ENCODE measurements around the gene PAK6. TPM values are rescaled to one million over a fixed set of nuclear protein-coding genes. Genes with fewer than 3 reads are reported as not detected.

PAK6 gene
- total RNA-seq, 1 donor from 2014 or later = 0.54 TPM

- Mint-ChIP-seq H3K36me3 (ENCODE audit: low read depth) (peaks cover 4% of the 10 kb centered on the region), H3K4me1 (peaks cover 4% of the 10 kb centered on the region), H3K27ac (no peak overlapping the region), H3K9me3 (no peaks in the 10 kb centered on the region), H3K27me3 (peaks cover 43% of the 10 kb centered on the region), H3K4me3 (no peak overlapping the region)
- intact Hi-C loops (cut with micrococcal nuclease) = loop anchor here (5.0 kb wide), 1 partner anchor 41 kb away; the partner anchor contains the start of gene INAFM2
- DNase-seq = no peak
These were observed 42.9 kb downstream of the PAK6 start for GRCh38 chr15:40281801-40282146.

GRCh38 chr15:40282147-40282868, 43.4 kb downstream of the PAK6 start:
- intact Hi-C loops (cut with micrococcal nuclease) = loop anchor here (5.0 kb wide), 1 partner anchor 40 kb away; the partner anchor contains the start of gene INAFM2
- H3K27me3 Mint-ChIP-seq = peaks cover 42% of the 10 kb centered on the region

GRCh38 chr15:40282869-40283614, 44.2 kb downstream of the PAK6 start, which contains the start of gene ANKRD63:
Gene ANKRD63, minus strand, starts transcription at chr15:40283064. Its CDS starts 478 bp downstream, at chr15:40282586.
- peaks cover 5% of the 10 kb centered on the region for H3K36me3 Mint-ChIP-seq (ENCODE audit: low read depth)
- intact Hi-C loops (cut with micrococcal nuclease) = loop anchor here (5.0 kb wide), 1 partner anchor 39 kb away; the partner anchor contains the start of gene INAFM2
- H3K4me1 Mint-ChIP-seq = peaks cover 2% of the 10 kb centered on the region
- peaks cover 38% of the 10 kb centered on the region for H3K27me3 Mint-ChIP-seq
- no peaks in the 10 kb centered on the region for H3K9me3 Mint-ChIP-seq
- DNase-seq = peak; percentile 84
- no peak within 1 kb of the TSS for H3K27ac Mint-ChIP-seq
- H3K4me3 Mint-ChIP-seq = peak within 1 kb of the TSS; percentile 77

More at GRCh38 chr15:40282147-40282868, 43.4 kb downstream of the PAK6 start:
- Mint-ChIP-seq H3K27ac (no peak overlapping the region), H3K9me3 (no peaks in the 10 kb centered on the region), H3K36me3 (ENCODE audit: low read depth) (peaks cover 4% of the 10 kb centered on the region), H3K4me3 (peak overlapping the region; percentile 77), H3K4me1 (peaks cover 4% of the 10 kb centered on the region)
- peak; percentile 87 for DNase-seq

GRCh38 chr15:40283615-40284300, 44.9 kb downstream of the PAK6 start:
- intact Hi-C loops (cut with micrococcal nuclease) = loop anchor here (5.0 kb wide), 1 partner anchor 39 kb away; the partner anchor contains the start of gene INAFM2
- no peak for DNase-seq
- H3K9me3 Mint-ChIP-seq = no peaks in the 10 kb centered on the region
- peak overlapping the region; percentile 35 for H3K4me3 Mint-ChIP-seq
- H3K4me1 Mint-ChIP-seq = peaks cover 2% of the 10 kb centered on the region
- H3K27me3 Mint-ChIP-seq = peaks cover 31% of the 10 kb centered on the region
- H3K27ac Mint-ChIP-seq = no peak overlapping the region
- H3K36me3 Mint-ChIP-seq (ENCODE audit: low read depth) = peaks cover 8% of the 10 kb centered on the region

- Mint-ChIP-seq H3K27ac (no peak overlapping the region), H3K4me1 (peaks cover 2% of the 10 kb centered on the region), H3K36me3 (ENCODE audit: low read depth) (peaks cover 13% of the 10 kb centered on the region), H3K4me3 (no peak overlapping the region), H3K9me3 (no peaks in the 10 kb centered on the region), H3K27me3 (peaks cover 22% of the 10 kb centered on the region)
- intact Hi-C loops (cut with micrococcal nuclease) = no loop called here
- DNase-seq = no peak
These were observed 46.3 kb downstream of the PAK6 start for GRCh38 chr15:40285151-40285550.

GRCh38 chr15:40285554-40286011, 46.7 kb downstream of the PAK6 start:
- Mint-ChIP-seq H3K36me3 (ENCODE audit: low read depth) (peaks cover 16% of the 10 kb centered on the region), H3K4me3 (no peak overlapping the region), H3K27ac (no peak overlapping the region), H3K27me3 (peaks cover 18% of the 10 kb centered on the region), H3K4me1 (peaks cover 2% of the 10 kb centered on the region), H3K9me3 (no peaks in the 10 kb centered on the region)
- intact Hi-C loops (cut with micrococcal nuclease) = no loop called here
- no peak for DNase-seq

- Mint-ChIP-seq H3K4me1 (peaks cover 1% of the 10 kb centered on the region), H3K27ac (no peak overlapping the region), H3K36me3 (ENCODE audit: low read depth) (peaks cover 17% of the 10 kb centered on the region), H3K9me3 (no peaks in the 10 kb centered on the region), H3K4me3 (no peak overlapping the region), H3K27me3 (peaks cover 13% of the 10 kb centered on the region)
- no peak for DNase-seq
- intact Hi-C loops (cut with micrococcal nuclease) = no loop called here
These were observed 47.2 kb downstream of the PAK6 start for GRCh38 chr15:40286061-40286532.

GRCh38 chr15:40286794-40287193, 47.9 kb downstream of the PAK6 start:
- no peak for DNase-seq
- no peaks in the 10 kb centered on the region for H3K4me1 Mint-ChIP-seq

GRCh38 chr15:40287505-40287904, 48.6 kb downstream of the PAK6 start:
- H3K27ac Mint-ChIP-seq = no peak overlapping the region
- H3K4me3 Mint-ChIP-seq = no peak overlapping the region
- intact Hi-C loops (cut with micrococcal nuclease) = no loop called here
- no peaks in the 10 kb centered on the region for H3K9me3 Mint-ChIP-seq
- peaks cover 17% of the 10 kb centered on the region for H3K36me3 Mint-ChIP-seq (ENCODE audit: low read depth)
- H3K4me1 Mint-ChIP-seq = no peaks in the 10 kb centered on the region
- no peak for DNase-seq
- H3K27me3 Mint-ChIP-seq = peaks cover 11% of the 10 kb centered on the region

More at GRCh38 chr15:40286794-40287193, 47.9 kb downstream of the PAK6 start:
- peaks cover 11% of the 10 kb centered on the region for H3K27me3 Mint-ChIP-seq
- no peaks in the 10 kb centered on the region for H3K9me3 Mint-ChIP-seq
- H3K27ac Mint-ChIP-seq = no peak overlapping the region
- peaks cover 17% of the 10 kb centered on the region for H3K36me3 Mint-ChIP-seq (ENCODE audit: low read depth)
- H3K4me3 Mint-ChIP-seq = no peak overlapping the region
- intact Hi-C loops (cut with micrococcal nuclease) = no loop called here

GRCh38 chr15:40287968-40288367, 49.1 kb downstream of the PAK6 start:
- no peaks in the 10 kb centered on the region for H3K9me3 Mint-ChIP-seq
- peaks cover 17% of the 10 kb centered on the region for H3K36me3 Mint-ChIP-seq (ENCODE audit: low read depth)
- H3K4me1 Mint-ChIP-seq = no peaks in the 10 kb centered on the region
- DNase-seq = no peak
- H3K4me3 Mint-ChIP-seq = no peak overlapping the region
- intact Hi-C loops (cut with micrococcal nuclease) = no loop called here
- no peak overlapping the region for H3K27ac Mint-ChIP-seq
- peaks cover 11% of the 10 kb centered on the region for H3K27me3 Mint-ChIP-seq

GRCh38 chr15:40289140-40289775, 50.4 kb downstream of the PAK6 start:
- no peaks in the 10 kb centered on the region for H3K4me1 Mint-ChIP-seq
- DNase-seq = no peak
- H3K9me3 Mint-ChIP-seq = no peaks in the 10 kb centered on the region
- peaks cover 19% of the 10 kb centered on the region for H3K36me3 Mint-ChIP-seq (ENCODE audit: low read depth)
- H3K27ac Mint-ChIP-seq = no peak overlapping the region
- peaks cover 2% of the 10 kb centered on the region for H3K27me3 Mint-ChIP-seq
- H3K4me3 Mint-ChIP-seq = no peak overlapping the region
- intact Hi-C loops (cut with micrococcal nuclease) = no loop called here

- intact Hi-C loops (cut with micrococcal nuclease) = no loop called here
- DNase-seq = no peak
- no peaks in the 10 kb centered on the region for H3K4me1 Mint-ChIP-seq
- no peak overlapping the region for H3K4me3 Mint-ChIP-seq
- no peaks in the 10 kb centered on the region for H3K9me3 Mint-ChIP-seq
- no peaks in the 10 kb centered on the region for H3K27me3 Mint-ChIP-seq
- H3K36me3 Mint-ChIP-seq (ENCODE audit: low read depth) = peaks cover 20% of the 10 kb centered on the region
- no peak overlapping the region for H3K27ac Mint-ChIP-seq
These were observed 51.7 kb downstream of the PAK6 start for GRCh38 chr15:40290545-40290917.

GRCh38 chr15:40290918-40291574, 52.2 kb downstream of the PAK6 start:
- Mint-ChIP-seq H3K4me1 (no peaks in the 10 kb centered on the region), H3K27me3 (no peaks in the 10 kb centered on the region)
- no peak for DNase-seq

More at GRCh38 chr15:40290918-40291574, 52.2 kb downstream of the PAK6 start:
- peaks cover 19% of the 10 kb centered on the region for H3K36me3 Mint-ChIP-seq (ENCODE audit: low read depth)
- no peak overlapping the region for H3K4me3 Mint-ChIP-seq
- no peak overlapping the region for H3K27ac Mint-ChIP-seq
- no peaks in the 10 kb centered on the region for H3K9me3 Mint-ChIP-seq
- intact Hi-C loops (cut with micrococcal nuclease) = no loop called here
